CD4-positive, alpha-beta T cell treated with Interleukin-2 at 100 ng/mL for 4 hours (primary cell): Measurements from ENCODE around the gene BICRAL.
A peak's percentile ranks its signal among the peaks of the same experiment; 100 is the strongest.
"Not testable (repeated sequence)": the region's sequence is repeated elsewhere in the genome, so short reads cannot be mapped to it uniquely, and the experiment has no call there.

Experiments
- DNase-seq: peaks from one replicate; pipeline ENCODE4 v3.0.0-alpha.2; 2020; ENCODE audit warnings: low spot score

BICRAL gene

GRCh38 chr6:42894041-42894828, 112.4 kb downstream of the BICRAL start:
- not testable (repeated sequence) for DNase-seq

DNA sequence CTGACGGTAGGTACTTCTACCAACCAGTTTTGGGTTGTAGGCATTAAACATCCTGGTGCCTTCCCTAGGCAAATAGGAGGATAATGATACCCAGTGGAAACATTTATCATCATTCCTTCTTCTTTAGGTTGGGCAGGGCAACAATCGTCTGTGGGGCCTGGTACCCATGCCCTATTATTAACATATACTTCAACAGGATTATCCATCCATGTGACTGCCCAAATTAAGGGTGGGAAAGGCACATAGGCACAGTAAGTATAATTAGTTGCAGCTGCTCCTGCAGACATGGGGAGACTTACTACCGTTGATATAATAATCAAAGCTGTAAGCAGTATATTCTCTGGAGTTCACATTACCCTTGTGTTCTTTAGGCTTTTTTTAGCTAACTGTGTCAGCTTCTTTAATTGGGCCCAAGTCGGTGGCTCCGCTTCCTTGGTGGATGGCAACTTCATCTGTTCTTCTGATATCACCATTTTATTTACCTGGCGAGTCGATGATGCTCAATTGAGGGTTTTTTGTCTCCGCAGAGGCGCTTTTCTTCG, 114.4 kb downstream of the BICRAL start:
- DNase-seq, result no peak

- peak; percentile 84 for DNase-seq
These were observed 117.1 kb downstream of the BICRAL start for GRCh38 chr6:42898891-42899361.

DNA sequence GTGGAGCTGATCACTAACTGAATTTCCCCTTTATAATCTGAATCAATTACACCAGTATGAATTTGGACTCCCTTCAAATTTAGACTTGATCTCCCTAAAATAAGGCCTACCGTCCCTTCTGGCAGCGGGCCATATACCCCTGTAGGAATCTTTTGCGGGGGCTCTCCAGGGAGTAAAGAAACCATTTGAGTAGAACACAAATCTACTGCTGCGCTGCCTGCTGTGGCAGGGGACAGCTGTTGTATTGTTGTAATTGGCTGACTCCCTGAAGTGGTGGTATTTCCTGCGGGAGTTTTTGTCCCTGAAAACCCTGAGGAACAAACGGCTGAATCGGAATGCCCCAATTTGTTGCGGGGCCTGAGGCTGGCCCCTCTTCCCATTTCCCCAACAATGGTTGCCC, 118.0 kb downstream of the BICRAL start:
- DNase-seq, result no peak

- DNase-seq, result peak; percentile 87
These were observed 119.7 kb downstream of the BICRAL start for GRCh38 chr6:42901538-42901957.

GRCh38 chr6:42902429-42903263, 120.8 kb downstream of the BICRAL start:
- DNase-seq, result not testable (repeated sequence)

- no peak for DNase-seq
These were observed 122.6 kb downstream of the BICRAL start for GRCh38 chr6:42904467-42904866.

DNA sequence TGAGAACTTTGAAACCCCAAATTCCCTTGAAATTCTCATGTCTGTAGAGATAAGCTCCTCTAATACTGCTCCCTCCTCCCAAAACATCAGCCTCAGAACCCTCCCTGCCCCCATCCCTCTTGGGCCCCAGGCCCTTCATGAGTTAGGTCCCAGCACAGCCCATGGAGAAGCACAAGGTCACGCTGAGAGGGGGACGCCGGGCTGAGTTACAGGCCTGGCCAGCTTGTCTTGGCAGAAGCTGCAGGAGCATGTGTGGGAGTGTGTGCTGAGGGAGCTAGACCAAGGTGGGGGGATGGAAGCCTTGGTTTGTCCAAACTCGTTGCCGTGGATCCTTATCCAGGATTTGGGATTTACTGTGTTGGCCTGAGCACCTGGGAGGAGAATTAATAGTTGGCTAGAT, 125.5 kb downstream of the BICRAL start:
- no peak for DNase-seq

DNA sequence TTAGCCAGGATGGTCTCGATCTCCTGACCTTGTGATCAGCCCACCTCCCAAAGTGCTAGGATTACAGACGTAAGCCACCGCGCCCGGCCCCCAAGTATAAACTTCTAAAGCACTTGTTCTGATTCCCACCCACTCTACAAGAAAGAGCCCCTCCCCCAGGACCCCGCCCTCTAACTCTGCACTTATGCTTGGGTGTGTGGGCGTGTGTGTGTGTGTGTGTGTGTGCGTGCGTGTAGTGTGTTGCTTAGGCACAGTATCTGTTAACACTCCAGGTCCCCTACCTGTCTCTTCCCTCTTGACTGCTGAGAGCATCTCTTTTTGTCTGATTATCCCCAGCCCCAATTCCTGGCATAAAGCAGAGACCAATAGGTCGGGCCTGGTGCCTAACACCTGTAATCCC, 128.0 kb downstream of the BICRAL start:
- DNase-seq, result no peak

DNA sequence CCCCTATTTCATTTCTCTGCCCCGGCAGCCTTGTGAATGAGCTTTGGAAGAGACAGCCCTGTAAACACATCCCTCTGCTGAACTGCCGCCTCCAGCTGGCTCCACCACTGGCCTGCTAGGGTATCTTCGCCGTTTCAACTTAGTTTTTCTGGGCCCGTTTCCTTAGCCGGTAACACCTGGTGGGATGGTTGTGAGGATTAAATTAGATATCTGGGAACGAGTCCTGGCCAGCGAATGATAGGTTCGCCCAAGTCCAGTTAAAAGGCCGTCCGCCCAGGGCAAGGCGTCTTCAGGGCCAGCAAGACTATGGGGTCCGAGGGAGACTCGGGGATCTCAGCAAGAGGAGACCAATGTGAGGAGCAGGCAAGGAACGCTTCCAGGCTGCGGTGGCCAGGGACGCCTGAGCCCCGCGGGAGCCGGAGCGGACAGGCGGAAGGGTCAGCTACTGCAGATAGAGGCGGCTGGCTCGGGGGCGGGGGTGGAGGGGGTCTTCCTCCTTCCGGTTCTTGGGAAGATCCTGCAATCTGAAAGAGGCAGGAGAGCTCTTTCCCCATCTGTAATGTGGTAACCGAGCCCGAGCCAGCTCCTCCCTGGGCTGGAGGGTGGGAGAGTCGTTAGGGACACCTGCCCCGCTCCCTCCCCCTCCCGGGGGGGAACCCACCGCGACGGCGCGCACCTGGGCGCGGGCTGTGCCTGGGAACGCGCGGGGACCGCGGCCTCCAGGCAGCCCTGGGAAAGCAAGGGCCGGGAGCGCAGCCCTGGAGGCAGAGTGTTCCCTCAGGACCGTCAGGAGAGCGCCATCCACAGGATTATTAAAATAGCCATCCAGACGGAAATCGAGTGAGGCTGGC, 129.5 kb downstream of the BICRAL start:
- no peak for DNase-seq

DNA sequence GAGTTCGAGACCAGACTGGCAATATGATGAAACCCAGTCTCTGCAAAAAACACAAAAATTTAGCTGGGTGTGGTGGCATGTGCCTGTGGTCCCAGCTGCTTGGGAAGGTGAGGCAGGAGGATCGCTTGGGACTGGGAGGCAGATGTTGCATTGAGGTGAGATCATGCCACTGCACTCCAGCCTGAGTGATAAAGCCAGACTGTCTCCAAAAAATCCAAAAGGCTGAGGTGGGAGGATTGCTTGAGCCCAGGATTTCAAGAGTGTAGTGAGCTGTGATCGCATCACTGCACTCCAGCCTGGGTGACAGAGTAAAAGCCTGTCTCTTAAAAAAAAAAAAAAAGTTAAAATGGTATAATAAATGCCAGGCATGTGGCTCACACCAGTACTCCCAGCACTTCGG, 132.7 kb downstream of the BICRAL start:
- DNase-seq, result no peak

GRCh38 chr6:42915732-42916131, 133.9 kb downstream of the BICRAL start, which contains the start of gene PTCRA:
PTCRA (plus strand) TSS chr6:42916053; CDS start chr6:42916070, 17 bp downstream.
- DNase-seq, result no peak

DNA sequence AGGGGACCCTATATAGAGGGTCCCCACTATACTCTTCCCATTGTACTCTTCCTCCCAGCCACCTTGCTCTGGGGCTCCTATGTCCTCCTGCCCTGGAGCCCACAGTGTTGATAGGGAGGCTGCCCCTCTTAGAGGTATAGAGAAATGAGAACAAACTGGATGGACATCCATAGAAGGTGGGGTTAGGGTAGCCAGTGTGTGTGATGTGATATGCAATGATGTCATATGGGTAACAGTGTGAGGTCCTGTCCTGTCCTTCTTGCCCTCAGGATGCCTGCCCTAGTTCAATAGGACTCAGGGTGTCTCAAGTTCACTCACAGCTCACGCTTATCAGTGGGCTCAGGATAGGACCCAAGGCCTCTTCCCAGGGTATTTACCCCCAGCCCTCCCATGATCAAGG, 134.4 kb downstream of the BICRAL start:
- no peak for DNase-seq
